Stimulated activated CD4-positive, alpha-beta T cell treated with anti-CD3 and anti-CD28 coated beads, Interleukin-4, amount 100 ng/mL, for 24 hours (primary cell): ENCODE data around the gene MRRF.

Experiments used
- DNase-seq: peaks from one replicate; pipeline ENCODE4 v3.0.0-alpha.2; 2020

MRRF gene, protein sequence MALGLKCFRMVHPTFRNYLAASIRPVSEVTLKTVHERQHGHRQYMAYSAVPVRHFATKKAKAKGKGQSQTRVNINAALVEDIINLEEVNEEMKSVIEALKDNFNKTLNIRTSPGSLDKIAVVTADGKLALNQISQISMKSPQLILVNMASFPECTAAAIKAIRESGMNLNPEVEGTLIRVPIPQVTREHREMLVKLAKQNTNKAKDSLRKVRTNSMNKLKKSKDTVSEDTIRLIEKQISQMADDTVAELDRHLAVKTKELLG

DNA sequence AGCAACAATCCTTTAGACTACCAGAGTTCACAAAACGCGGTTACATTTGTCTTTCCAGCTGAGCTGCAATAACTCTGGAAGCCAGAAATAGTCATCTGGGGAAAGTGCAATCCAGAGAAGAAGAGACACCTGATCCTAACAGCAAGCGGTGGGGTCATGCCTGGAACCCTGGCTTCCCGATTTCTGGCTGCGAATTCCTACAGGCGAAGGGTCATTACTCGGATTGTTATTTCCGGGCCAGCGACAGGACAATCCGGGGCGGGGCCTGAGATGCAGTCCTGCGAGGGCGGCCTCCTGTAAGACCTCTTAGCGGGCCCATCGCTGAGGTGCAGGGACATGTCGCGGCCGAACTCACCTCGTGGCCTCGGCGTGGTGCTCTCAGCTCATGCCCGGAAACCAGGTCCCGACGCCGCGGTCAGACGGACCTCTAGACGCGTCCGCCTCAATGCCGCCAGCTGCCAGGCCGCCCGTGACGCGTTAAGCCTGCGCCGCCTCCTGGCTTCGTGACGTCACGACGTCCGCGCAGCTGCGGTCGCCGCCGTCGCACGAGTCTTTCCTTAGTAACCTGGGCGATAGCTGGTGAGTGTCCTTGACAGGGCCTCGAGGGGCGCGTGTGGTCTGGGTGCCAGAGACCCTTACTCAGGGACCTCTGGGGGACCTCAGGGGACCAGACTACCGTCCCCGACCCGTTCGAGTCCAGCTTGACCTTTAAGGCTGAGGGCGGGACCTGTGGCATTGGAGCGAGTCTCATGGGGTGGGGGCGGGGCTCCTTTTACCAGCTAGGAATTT lies at the start of gene MRRF, which contains the start of gene RBM18:
Gene MRRF, plus strand, starts transcription at position 523 of the 789 bp plus-strand sequence. CDS start 6,010 bp downstream, outside the sequence.
Gene RBM18, minus strand, starts transcription at position 481 of the 789 bp plus-strand sequence. CDS start 3,348 bp downstream, outside the sequence.
- peak; percentile 87 for DNase-seq

DNA sequence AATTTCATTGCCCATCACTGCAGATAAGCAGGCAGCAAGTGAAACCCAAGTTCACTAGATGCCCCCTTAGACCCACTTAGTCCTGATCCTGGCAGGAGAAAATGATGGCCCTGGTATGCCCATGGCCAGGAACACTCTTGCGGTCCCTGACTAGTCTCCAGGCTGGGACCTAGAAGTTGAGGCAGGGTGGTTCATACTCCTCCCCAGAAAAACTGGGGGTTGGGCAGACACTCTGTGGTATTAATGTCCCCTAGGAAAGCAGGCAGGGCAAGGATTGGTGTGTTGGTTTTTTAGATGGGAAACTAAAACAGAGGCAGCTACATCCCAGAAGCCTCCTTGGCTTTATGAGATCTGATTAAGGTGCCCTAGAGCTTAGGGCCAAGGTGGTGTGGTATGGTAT lies 49.0 kb upstream of the MRRF start:
- DNase-seq, result no peak

DNA sequence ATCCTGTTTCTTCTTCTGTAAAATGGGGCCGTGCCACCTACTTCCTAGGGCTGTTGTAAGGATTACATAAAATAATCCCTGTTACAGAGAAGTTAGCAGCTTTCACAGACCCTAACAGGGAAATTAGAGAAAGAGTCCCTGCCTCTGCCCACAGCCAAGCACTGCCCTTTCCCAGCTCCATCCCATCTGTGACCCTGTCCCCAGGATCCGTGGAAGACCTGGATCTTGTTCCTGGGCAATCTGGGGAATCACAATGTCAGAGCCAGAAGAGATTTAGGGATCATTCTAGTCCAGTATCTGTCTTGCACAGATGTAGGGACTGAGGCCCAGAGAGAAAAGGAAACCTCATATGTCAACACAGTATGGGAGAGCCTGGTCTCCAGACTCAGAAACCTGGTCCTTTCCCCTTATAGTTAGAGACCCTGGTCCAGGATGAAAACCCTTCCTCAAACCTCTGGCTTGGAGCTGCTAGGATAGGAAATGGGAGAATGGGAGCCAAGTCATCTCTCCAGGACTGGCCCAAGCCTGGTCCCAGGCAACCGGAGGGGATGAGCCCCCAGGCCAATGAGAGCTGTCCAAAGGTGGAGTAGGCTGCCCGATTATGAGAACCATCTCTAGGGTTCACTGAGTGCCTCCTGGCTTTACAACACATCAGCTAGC lies 48.4 kb upstream of the MRRF start:
- DNase-seq, result no peak

DNA sequence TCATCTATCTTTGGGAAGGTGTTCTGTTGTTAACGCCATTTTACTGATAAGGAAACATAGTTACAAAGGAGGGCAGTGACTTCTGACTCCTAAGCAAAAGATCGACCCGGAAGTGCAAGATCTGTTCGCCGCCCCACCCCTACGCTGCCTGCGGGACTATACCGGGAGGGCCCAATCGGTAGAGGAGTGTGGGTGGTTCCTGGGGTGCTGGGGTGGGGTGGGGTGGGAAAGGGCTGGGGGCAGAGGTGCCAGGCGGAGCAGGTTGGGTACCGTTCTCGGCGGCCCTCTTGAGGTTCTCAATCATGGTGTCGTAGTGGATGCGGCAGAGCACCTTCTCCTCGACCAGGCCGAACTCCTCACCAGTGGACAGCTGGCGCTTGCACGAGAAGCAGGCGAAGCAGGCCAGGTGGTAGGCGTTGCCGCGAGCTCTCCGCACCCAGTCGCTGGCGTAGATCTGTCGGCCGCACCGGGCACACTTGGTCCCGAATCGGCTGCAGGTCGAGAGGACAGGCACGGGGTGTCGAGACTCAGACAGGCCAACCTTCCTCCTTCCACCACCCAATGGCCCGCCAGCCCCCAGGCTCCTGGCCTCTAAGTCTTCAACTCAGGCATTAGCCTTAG lies 47.8 kb upstream of the MRRF start:
- no peak for DNase-seq

DNA sequence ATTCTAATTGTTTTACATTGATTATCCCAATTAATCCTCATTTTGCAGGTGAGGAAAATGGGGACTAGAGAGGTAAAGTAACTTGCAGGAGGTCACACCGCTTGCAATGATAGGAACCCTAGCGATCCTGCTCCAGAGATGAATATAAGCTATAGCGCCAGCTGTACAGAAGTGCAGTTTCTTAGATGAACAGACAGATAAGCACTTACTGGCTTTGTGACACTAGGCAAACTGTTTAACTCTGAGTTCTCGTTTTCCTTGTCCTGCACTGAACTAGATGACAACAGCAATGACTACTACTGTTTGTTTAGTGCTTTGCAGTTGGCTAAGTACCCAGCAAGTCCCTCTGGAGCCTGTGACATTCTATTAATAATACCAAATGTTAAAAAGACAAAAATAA lies 47.0 kb upstream of the MRRF start:
- DNase-seq, result no peak

DNA sequence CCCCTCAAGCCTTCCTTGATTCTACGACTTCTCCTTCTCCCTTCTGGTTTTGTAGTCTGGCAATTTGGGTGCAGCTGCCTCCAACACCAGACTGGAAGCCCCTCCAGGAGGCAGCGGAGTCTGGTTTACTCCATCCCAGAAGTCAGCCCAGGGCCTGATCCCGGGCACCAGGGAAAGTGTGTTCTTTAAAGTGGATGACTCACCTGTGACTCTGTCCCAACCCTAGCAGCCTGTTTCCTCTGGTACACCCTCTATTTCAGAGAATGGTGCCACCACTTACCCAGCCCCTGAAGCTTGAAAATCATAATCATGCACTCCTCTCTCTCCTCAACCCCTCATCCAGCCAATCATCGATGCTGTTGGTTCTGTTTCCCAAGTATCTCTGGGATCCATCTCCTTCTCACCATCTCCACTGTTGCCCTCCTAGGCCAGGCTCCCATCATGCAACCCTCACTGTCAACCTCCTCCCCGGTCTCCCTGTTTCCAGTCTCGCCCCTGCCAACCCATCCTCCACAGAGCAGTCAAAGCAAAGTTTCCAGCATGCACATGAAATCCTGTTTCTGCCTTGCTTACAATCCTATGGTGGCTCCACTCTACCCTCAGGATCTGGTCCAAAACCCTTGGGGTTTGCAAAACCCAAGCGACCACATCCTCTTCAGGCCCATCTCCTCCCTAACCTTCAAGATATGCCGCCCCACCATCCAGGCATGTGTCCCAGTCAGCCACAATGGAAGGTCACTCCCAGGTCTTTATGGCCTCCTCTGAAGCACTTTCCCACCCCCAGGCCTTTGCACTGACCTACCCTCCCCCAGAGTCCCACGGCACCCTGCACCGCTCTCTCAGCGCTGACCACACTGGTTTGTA lies 46.4 kb upstream of the MRRF start:
- DNase-seq, result no peak

DNA sequence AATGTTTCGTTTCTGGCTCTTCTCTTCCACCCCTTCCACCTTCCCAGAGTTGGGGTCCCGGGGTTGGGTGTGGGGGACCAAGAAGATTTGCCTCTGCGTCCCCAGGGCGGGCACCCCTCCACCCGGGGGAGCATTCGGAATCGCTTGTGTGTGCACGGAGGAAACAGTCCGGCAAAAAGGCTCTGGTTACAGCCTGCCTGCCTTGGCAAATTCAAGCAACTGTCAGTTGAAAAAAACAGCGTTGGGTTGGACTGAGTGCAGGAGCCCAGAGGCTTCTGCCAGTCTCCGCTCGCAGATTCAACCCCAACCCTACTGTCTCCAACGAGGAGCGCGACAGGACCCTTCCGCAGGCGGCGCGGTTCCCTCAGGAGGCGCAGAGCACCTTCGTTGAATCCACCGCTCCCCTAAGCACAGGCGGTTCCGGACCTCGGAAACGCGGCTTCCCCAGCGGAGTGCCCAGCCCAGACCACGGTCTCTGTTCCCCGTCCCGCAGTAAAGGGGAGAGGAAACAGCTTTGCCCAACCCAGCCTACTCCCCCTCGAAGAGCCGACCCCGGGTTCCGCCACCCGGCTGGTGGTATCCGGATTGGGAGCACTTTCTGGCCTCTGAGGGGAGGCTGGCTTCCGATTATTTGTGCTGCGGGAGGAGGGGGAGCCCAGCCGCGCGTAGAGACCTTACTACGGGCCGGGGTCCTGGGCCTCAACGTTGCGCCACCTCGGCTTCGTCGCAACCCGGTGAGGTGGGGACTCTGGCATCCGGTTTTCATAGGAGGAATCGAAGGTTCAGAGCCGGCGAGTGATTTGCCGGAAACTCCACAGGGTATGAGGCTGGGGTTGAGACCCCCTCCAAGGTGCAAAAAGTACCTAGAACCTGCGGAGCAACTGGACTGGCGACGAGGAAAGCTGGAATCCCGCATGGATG lies 45.5 kb upstream of the MRRF start:
- DNase-seq, result no peak

DNA sequence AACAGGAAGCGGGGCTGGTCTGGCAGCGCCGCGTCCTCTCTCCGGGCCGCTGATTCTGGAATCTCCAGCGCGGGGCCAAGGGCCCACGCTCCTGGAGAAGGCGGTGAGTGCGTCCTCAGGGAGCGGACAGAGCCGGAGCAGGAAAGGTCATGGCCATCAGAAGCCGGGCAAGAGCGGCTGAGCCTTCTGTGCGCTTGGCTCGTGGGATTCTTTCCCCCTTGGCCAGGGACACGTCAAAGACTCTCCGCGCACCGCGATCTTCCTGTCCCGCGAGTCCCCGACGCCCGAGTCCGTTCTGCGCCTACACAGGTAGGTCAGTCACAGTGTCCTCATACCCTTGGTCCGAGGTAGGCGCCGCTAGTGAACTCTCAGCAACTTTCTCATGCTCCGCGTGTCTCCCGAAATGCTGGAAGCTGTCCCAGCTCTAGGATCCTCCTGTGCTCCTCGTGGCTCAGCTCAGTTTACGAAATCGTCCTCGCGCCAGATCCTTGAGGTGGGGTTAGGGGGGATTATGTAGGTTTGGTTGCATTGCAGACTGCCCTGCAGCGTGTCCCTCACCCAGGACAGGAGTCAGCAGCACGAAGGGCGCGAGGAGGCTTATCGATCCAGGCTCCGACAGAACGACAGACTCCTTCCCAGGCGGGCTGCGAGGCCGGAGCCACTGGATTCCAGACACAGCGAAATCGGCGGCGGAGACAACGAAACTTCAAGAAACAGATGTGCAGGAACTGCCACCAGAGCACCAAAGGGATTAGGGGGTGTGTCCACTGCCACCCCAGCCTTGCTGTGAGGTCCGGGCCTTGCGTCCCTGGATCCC lies 44.6 kb upstream of the MRRF start:
- no peak for DNase-seq

DNA sequence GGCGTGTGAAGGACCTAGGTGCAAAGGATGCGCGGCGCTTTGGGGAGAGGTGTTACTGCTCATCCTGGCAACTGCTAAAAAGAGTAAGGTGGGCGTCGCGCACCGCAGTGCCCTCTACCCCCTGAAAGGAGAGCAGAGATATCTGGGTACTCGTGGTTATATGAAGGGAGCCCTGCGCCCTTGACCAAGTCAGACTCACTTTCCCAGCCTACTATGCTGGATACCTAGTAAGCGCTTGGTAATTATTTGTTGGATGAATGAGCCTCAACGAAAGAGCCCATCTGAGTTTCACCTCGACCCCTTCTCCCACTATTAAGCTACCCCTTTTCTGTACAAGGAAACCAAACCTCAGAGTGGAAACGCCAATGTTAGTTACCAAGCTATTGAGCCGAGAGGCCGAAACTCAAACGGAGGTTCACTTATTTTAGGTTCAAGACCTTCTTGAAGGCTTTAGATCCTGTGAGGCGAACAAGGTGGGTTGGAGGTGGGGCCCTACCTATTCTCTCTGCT lies 44.0 kb upstream of the MRRF start:
- no peak for DNase-seq

DNA sequence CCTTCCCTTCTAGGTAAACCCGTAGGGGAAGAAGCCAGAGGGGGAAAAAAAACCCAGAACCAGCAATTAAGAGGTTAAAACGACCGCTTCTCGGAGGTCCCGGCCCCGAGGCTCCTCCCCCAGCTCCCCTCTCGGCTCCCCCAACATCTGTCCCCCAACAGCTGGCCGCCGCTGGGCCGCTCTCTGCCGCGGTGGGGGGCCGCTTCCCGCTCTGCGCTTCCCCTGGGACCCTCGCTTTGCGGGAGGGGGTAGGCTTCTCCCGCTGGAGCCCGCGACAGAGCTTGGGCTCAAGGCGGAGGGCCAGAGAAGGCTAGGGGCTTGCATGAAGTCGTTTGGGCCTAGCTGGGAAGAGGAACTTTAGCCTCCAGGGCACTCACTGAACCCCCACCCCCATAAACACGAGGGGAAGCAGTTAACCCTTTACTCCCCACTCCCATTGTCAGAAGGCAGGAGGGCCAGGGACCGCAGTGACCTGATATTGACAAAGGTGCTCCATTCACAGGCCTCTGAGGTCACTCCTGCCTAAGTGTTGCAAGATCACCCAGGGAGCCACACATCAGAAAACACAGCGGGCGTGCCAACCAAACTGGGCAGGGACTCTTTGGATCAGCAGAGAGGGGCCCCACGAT lies 43.4 kb upstream of the MRRF start:
- no peak for DNase-seq

DNA sequence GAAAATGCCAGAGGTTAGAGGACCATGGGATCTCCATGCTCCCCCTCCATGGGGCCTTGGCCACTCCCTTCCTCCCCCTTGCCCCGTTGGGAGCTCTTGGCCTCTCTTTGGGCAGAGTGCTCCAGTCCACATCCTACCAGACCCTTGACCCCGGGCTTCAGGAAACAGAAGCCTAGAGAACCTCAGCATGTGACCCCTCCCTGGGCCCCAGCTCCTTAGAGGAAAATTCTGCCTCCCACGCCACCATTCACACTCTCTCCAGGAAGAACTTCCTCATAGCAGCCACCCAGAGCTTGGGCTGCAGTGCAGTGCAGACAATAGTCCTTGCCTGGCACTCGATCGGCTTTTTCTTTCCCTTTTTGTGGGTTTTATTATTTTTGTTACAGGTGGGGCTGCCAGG lies 41.9 kb upstream of the MRRF start:
- no peak for DNase-seq

DNA sequence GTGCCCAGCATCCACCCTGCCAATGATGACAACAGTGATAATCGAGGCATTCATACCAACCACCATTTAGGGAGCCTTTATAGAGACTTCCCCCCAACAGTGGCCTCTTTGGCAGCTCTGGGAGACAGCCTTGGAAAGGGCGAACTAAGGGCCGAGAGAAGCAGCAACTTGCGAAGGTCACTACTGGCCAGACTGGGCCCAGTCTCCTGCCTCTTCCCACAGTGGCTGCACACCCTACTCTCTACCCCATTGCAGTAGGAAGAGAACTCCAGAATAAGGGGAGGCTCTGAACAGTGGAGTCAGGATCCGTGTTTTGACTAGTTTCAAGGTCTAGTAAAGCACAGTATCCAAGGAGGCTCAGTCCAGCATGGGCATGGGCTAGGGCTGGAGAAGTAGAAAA lies 41.2 kb upstream of the MRRF start:
- no peak for DNase-seq

DNA sequence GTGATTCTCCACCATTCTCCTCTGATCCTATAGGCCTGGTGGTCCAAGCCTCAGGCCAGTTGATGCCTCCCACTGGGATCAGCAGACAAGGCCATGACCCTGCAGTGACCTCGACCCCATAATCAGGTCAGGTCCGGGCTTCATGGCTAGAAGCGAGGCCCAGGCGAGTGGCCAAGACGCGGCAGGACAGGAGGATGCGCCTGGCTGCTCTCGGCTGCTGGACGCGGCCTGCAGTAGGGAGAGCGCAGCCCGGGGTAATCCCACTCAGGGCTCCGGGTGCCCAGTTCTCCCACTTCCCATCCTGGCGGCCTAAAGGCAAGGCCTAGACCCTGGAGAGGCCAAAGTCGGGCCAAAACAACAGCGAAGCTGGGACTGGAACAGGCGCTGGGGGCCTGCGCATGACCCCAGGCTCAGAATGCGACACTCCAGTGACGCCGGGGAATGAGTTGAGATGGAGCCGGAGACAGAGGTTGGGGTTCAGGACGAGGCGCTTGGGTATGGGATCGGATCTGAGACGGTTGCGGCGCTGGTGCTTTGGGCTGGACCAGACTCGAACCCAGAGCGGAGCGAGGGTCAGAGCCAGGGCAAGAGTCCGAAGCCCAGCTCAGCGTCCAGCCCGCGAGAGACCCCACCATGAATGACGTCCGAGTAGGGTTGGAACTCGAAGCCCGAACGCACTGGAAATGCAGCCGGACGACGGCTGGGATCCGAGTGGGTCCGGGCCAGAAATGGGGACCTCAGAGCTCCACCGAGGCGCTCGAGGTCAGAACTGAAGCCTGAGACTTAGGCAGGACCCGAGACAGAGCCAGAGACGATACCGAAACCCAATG lies 39.2 kb upstream of the MRRF start:
- no peak for DNase-seq

DNA sequence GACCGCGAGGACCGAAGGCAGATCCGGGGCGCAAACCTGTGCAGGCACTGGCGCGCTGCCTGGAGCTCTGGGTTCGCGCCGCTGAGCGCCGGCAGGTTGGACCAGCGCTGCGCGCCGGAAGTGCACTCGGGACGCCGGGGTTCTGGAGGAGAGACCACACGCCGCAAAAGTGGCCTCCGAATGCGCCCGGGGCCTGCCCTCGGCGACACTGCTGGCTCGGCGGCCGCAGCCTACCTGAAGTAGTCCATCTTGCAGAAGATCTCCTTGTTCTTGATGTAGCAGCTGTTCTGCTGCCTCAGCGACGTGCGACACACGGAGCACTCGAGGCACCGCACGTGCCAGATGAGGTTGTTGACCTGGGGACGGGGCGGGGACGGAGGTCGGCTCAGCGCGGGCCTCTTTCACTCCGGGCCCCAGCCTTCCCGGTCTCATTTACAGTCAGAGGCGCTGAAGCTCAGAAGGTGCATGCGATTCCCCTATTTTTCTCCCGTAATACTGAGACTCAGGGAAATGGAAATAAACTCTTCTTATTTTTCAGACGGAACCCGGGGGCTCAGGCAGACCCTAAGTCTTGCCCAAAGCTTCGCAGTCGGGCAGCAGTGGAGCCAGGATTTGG lies 38.4 kb upstream of the MRRF start:
- DNase-seq, result no peak

DNA sequence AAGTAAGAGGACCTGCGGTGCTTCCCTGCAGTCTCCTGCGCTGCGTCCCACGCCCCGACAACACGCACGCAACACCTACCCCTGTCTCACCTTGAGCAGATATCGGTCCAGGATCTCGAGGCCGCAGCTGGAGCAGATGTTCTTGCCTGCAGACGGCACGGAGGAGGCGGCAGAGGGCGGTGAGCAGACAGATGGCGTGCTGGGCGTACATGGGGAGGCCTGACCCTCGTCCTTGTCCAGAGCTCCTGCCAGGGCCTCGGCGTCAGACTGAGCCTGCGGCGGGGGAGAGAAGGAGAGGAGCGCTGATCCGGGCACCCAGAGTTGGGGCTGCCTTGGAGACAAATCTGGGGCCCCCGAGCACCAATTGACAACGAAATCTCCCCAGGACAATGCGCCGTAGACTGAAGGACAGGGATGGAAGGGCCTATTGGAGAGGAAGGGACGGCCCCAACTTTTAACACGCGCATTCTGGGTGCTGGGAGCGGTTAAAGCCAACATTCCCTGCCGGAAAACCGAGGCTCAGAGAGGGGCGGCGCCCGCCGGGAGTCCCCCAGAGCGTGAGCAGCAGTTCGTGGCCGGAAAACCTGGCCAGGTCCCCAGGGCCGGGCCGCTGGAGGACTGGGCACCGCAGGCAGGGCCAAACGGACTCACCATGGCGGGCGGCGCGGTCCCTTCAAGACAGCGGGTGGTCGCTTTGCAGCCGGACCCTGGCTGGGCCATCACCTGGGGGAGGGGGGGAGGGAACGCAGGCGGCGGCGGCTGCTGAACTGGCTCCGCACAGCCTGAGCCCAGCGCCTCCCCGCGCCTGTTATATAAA lies 37.7 kb upstream of the MRRF start:
- DNase-seq, result no peak

DNA sequence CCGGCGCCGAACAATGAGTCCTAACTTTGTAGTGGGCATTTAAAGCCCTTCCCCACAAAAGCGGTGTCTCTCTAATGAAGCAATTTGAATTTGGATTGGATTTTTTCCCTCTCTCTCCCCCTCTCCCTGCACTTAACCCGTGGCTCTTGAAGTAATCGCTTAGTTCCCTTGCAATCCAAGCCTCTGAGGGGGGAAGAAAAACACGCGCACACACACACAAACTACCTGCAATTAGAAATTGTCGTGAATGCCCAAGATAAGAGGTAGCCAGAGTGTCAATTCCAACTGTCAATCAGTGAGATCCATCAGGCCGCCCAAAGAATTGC lies 37.1 kb upstream of the MRRF start:
- DNase-seq, result no peak

DNA sequence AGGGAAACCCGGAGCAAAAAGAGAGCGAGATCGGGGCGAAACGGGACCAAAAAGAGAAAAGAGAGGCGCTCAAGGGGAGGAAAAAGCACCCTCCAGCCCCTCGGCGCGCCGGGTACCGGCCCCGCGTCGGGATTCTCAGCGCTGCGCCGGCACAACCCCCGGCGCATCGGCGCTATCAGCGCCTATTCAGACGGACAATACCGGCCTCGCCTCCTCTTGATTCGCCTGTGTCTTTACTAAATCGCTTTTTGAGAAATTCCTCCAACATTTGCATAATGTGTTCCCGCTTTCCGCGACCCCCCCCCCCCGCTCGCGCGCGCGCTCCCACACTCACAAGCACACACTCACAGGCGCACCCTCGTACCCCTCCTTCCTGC lies 36.5 kb upstream of the MRRF start:
- DNase-seq, result no peak
